Tibial nerve (tissue), 4 donors: ENCODE data around the gene LRRC26. TPM values are rescaled to one million over a fixed set of nuclear protein-coding genes. Genes with fewer than 3 reads are reported as not detected.

Source experiments
- DNase-seq, 2 donors: peaks; one replicate each; pipeline ENCODE4 v3.0.0-alpha.2; 2019; ENCODE audit warnings: low spot score in 2 of 2
- H3K27ac ChIP-seq, 4 donors: fragments of 200-600 bp; sonication (generic) in 3 of 4; one replicate each; pipeline ENCODE4 v1.5.1; 2017 to 2019; ENCODE audit warnings: mild to moderate bottlenecking in 1 of 4
- H3K27me3 ChIP-seq, 2 donors: fragments of 200-600 bp; sonication (generic) in 1 of 2; one replicate each; pipeline versions ENCODE4 v1.5.1 to v1.6.0; 2017 to 2019
- H3K36me3 ChIP-seq, 3 donors: fragments of 200-600 bp; sonication (generic); one replicate each; pipeline ENCODE4 v1.5.1; 2018 to 2019
- H3K4me1 ChIP-seq, 4 donors: fragments of 200-600 bp; sonication (generic) in 3 of 4; one replicate each; pipeline ENCODE4 v1.5.1; 2017 to 2019
- H3K4me3 ChIP-seq, 4 donors: fragments of 200-600 bp; sonication (generic) in 3 of 4; one replicate each; pipeline ENCODE4 v1.5.1; 2017 to 2019; ENCODE audit warnings: mild to moderate bottlenecking in 1 of 4, moderate library complexity in 1 of 4
- H3K9me3 ChIP-seq, 4 donors: fragments of 200-600 bp; sonication (generic) in 3 of 4; one replicate each; pipeline ENCODE4 v1.5.1; 2017 to 2019
- EP300 ChIP-seq, 2 donors: sonication (generic); formaldehyde crosslinking; IDR thresholded peaks; one replicate each; pipeline ENCODE4 v1.6.1; 2017; ENCODE audit warnings: antibody characterized with exemption in 2 of 2, mild to moderate bottlenecking in 1 of 2
- POLR2A ChIP-seq, 2 donors: fragments of 450-650 bp; IDR thresholded peaks; one replicate each; pipeline ENCODE4 v1.6.1; 2017; ENCODE audit warnings: antibody characterized with exemption in 2 of 2, mild to moderate bottlenecking in 2 of 2, moderate library complexity in 2 of 2
- WGBS, 2 donors: methylation state at CpG; one replicate each; pipeline ENCODE4 v1.1.5; 2018; 5-methylcytosine and 5-hydroxymethylcytosine counted together
- total RNA-seq, 4 donors: library from RNA; depleted of rRNA; stranded (reverse); fragments of >200 nt; gene quantifications; one replicate each; pipeline ENCODE4 v1.1.0, GENCODE V29; 2016
- TF ChIP-seq, protein P1 (sequence below), 5 experiments: fragments of 200-600 bp in 3 of 5; fragments of 450-650 bp in 2 of 5; sonication (generic) in 3 of 5; IDR thresholded peaks; one replicate each; pipeline ENCODE4 v1.5.1; 2016 to 2019; ENCODE audit warnings: antibody characterized with exemption in 5 of 5, mild to moderate bottlenecking in 3 of 5, moderate library complexity in 2 of 5

Gene LRRC26
- total RNA-seq, 4 donors from 2014 or later, result not detected

DNA sequence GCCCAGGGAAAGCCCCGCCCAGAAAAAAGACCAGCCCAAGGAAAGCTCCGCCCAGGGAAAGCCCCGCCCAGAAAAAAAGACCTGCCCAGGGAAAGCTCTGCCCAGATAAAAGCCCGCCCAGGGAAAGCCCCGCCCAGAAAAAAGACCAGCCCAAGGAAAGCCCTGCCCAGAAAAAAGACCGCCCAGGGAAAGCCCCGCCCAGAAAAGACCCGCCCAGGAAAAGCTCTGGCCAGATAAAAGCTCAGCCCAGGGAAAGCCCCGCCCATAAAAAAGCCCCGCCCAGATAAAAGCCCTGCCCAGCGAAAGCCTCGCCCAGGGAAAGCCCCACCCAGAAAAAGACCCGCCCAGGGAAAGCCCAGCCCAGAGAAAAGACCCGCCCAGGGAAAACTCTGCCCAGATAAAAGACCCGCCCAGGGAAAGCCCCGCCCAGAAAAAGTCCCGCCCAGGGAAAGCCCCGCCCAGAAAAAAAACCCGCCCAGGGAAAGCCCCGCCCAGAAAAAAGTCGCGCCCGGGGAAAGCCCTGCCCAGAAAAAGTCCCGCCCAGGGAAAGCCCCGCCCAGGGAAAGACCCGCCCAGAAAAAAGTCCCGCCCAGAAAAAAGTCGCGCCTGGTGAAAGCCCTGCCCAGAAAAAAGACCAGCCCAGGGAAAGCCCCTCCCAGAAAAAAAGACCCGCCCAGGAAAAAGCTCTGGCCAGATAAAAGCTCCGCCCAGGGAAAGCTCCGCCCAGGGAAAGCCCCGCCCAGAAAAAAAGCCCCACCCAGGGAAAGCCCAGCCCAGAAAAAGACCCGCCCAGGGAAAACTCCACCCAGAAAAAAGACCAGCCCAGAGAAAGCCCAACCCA, 19.0 kb downstream of the LRRC26 start:
- Histone ChIP-seq H3K27me3 (peaks cover 0 to 46% of the 10 kb centered on the region in 2 donors), H3K4me1 (no peaks in the 10 kb centered on the region), H3K9me3 (no peaks in the 10 kb centered on the region), H3K4me3 (no peak overlapping the region), H3K36me3 (no peaks in the 10 kb centered on the region), H3K27ac (no peak overlapping the region)
- TF ChIP-seq POLR2A (IDR thresholded peaks at IDR 0.05) (no peak), EP300 (IDR thresholded peaks at IDR 0.05) (no peak)
- TF ChIP-seq, protein P1, sequence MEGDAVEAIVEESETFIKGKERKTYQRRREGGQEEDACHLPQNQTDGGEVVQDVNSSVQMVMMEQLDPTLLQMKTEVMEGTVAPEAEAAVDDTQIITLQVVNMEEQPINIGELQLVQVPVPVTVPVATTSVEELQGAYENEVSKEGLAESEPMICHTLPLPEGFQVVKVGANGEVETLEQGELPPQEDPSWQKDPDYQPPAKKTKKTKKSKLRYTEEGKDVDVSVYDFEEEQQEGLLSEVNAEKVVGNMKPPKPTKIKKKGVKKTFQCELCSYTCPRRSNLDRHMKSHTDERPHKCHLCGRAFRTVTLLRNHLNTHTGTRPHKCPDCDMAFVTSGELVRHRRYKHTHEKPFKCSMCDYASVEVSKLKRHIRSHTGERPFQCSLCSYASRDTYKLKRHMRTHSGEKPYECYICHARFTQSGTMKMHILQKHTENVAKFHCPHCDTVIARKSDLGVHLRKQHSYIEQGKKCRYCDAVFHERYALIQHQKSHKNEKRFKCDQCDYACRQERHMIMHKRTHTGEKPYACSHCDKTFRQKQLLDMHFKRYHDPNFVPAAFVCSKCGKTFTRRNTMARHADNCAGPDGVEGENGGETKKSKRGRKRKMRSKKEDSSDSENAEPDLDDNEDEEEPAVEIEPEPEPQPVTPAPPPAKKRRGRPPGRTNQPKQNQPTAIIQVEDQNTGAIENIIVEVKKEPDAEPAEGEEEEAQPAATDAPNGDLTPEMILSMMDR (IDR thresholded peaks at IDR 0.05), result no peak
- WGBS, 2 donors, result 40 to 47% methylated on average over 32 to 34 of the region's 34 CpGs
- no peak for DNase-seq

DNA sequence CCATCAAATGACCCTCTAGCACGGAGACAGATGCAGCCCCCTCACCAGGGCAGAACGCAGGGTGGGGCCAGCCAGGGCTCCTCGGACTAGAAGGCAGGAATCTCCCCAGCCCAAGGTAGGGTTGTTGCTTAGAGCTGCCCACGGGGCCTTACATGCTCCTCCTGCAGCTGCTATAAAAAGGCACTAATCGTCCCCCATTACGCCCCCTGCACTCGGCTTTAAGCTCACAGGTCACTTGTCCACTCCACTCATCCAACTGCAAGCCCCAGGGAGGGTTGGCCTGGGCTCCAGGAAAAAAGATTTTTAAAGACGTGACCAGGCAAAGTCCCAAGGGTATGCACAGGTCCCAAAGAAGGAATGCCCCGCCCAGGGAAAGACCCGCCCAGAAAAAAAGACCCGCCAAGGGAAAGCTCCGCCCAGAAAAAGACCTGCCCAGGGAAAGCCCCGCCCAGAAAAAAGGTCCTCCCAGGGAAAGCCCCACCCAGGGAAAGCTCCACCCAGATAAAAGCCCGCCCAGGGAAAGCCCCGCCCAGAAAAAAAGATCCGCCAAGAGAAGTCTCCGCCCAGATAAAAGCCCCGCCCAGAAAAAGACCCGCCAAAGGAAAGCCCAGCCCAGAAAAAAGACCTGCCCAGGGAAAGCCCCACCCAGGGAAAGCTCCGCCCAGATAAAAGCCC, 19.8 kb downstream of the LRRC26 start:
- Histone ChIP-seq H3K27me3 (peaks cover 0 to 44% of the 10 kb centered on the region in 2 donors), H3K9me3 (no peaks in the 10 kb centered on the region), H3K4me3 (no peak overlapping the region), H3K36me3 (no peaks in the 10 kb centered on the region), H3K4me1 (no peaks in the 10 kb centered on the region), H3K27ac (no peak overlapping the region)
- TF ChIP-seq POLR2A (IDR thresholded peaks at IDR 0.05) (no peak), EP300 (IDR thresholded peaks at IDR 0.05) (no peak)
- TF ChIP-seq, protein P1 (IDR thresholded peaks at IDR 0.05), result no peak
- WGBS, 2 donors, result 67 to 69% methylated on average over 20 of the region's 20 CpGs
- no peak for DNase-seq

DNA sequence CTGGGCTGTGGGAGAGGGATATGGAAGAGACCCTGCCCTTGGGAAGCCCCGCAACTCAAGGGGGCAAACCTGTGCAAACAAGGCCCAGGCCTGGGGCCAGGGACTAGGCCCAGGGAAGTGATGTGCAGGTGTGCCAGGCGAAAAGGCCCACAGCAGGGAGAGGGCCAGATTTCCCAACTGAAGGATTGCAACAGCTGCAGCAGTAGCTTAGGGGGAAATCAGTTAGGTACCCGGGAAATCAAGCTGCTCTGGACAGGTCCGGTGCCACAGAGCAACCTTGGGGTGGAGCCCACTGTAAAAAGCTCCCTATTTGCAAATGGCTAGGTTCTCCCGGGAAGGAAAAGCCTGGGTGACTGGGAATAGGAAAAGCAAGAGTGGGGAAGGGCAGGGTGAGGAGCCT, 20.5 kb downstream of the LRRC26 start:
- Histone ChIP-seq H3K9me3 (no peaks in the 10 kb centered on the region), H3K36me3 (no peaks in the 10 kb centered on the region), H3K27me3 (peaks cover 0 to 39% of the 10 kb centered on the region in 2 donors), H3K4me1 (no peaks in the 10 kb centered on the region), H3K4me3 (no peak overlapping the region), H3K27ac (no peak overlapping the region)
- 86% methylated on average over 5 of the region's 5 CpGs for WGBS, 2 donors
- no peak for DNase-seq
- TF ChIP-seq EP300 (IDR thresholded peaks at IDR 0.05) (no peak), POLR2A (IDR thresholded peaks at IDR 0.05) (no peak)
- TF ChIP-seq, protein P1 (IDR thresholded peaks at IDR 0.05), result no peak

DNA sequence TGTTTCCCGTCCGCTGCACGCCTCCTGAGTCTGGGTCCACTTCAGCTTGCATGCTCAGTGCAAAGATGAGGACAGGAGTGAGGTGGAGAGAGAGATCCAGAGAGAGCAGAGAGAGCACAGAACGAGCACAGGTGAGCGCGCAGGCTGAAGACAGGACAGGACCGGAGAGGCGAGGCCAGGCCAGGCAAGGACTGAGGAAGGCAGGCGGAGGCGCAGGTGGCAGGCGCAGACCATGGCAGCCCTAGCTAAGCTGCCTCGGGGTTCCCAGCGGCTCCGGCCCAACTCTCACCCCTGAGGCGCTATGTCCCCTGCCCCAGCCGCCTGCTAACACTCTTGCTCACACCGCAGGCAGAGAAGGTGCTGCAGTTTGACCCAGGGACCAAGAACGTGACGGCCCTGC, 21.2 kb downstream of the LRRC26 start:
- 79 to 87% methylated on average over 19 of the region's 19 CpGs for WGBS, 2 donors
- no peak overlapping the region for H3K4me3 ChIP-seq
- peaks cover 0 to 46% of the 10 kb centered on the region in 2 donors for H3K27me3 ChIP-seq

More for the DNA sequence above, 21.2 kb downstream of the LRRC26 start:
- no peak for DNase-seq
- no peaks in the 10 kb centered on the region for H3K36me3 ChIP-seq
- H3K4me1 ChIP-seq, result no peaks in the 10 kb centered on the region
- no peaks in the 10 kb centered on the region for H3K9me3 ChIP-seq
- TF ChIP-seq, protein P1 (IDR thresholded peaks at IDR 0.05), result no peak
- TF ChIP-seq EP300 (IDR thresholded peaks at IDR 0.05) (no peak), POLR2A (IDR thresholded peaks at IDR 0.05) (no peak)
- H3K27ac ChIP-seq, result no peak overlapping the region
